PC-3 (cell line): ENCODE measurements around the gene ADGRV1.

Experiments used
- CTCF ChIP-seq: fragments of 300-600 bp; sonication (generic); conservative IDR thresholded peaks from 2 replicates; pipeline ENCODE4 v1.5.1; 2017; ENCODE audit warnings: antibody characterized with exemption, low read depth, mild to moderate bottlenecking, low read length
- EZH2phosphoT487 ChIP-seq: fragments of 300-600 bp; sonication (generic); IDR thresholded peaks from 2 replicates; pipeline ENCODE4 v1.6.1; 2018; ENCODE audit warnings: mild to moderate bottlenecking, antibody characterized with exemption, low read length, borderline replicate concordance

- TF ChIP-seq CTCF: no peak
- TF ChIP-seq EZH2phosphoT487: no peak
Observed at GRCh38 chr5:90890180-90890579, 331.6 kb downstream of the ADGRV1 start.
